Caco-2 (cell line): ENCODE results near the gene ZNF597. TPM values are rescaled to one million over a fixed set of nuclear protein-coding genes. Genes with fewer than 3 reads are reported as not detected.

ENCODE experiments used
- BruUV-seq: library from RNA; stranded (reverse); fragments of 400-500 nt; replicated peaks from 2 replicates; lab custom pipeline; 2021; lab: Mats Ljungman, UMichigan
- CTCF ChIA-PET: fragments of 300-600 bp; sonication (Branson Sonifier 250); formaldehyde crosslinking; loops from one replicate; lab custom pipeline; 2022; ENCODE audit warnings: antibody characterized with exemption; lab: Charles Lee
- POLR2A ChIA-PET: fragments of 300-600 bp; sonication (Branson Sonifier 250); formaldehyde crosslinking; loops from one replicate; lab custom pipeline; 2022; ENCODE audit warnings: antibody characterized with exemption; lab: Charles Lee
- DNase-seq, 2 experiments: peaks; one replicate each; pipeline versions ENCODE4 v3.0.0 to v3.0.0-alpha.2; 2020 to 2022
- H3K27me3 ChIP-seq: replicated peaks from 2 replicates; pipeline ENCODE4 v1.6.0; 2011; ENCODE audit warnings: low read length; ENCODE audit not compliant: control insufficient read depth, insufficient read depth
- H3K36me3 ChIP-seq: 2 replicates; pipeline ENCODE4 v1.5.1; 2011; ENCODE audit warnings: low read length; ENCODE audit not compliant: control insufficient read depth, insufficient read depth
- H3K4me1 ChIP-seq: fragments of 250-450 bp; sonication (Bioruptor Pico); 2 replicates; pipeline ENCODE4 v1.5.1; 2020; ENCODE audit warnings: mild to moderate bottlenecking
- H3K4me3 ChIP-seq: 2 replicates; pipeline ENCODE4 v1.5.1; 2011; ENCODE audit warnings: low read depth, mild to moderate bottlenecking, control low read depth, low read length
- H3K9me3 ChIP-seq: fragments of 250-450 bp; sonication (Bioruptor Pico); 2 replicates; pipeline ENCODE4 v1.5.1; 2020; ENCODE audit warnings: mild to moderate bottlenecking, moderate library complexity
- H3K27ac Mint-ChIP-seq: one replicate; pipeline ENCODE4 v1.8.0; 2022; ENCODE audit warnings: mixed read lengths; ENCODE audit not compliant: unreplicated experiment
- H3K27me3 Mint-ChIP-seq: one replicate; pipeline ENCODE4 v1.8.0; 2022; ENCODE audit warnings: mixed read lengths; ENCODE audit not compliant: insufficient read depth, unreplicated experiment
- H3K36me3 Mint-ChIP-seq: one replicate; pipeline ENCODE4 v1.8.0; 2022; ENCODE audit warnings: mild to moderate bottlenecking, mixed read lengths; ENCODE audit not compliant: insufficient read depth, unreplicated experiment
- H3K4me1 Mint-ChIP-seq: one replicate; pipeline ENCODE4 v1.8.0; 2022; ENCODE audit warnings: low read depth, mixed read lengths; ENCODE audit not compliant: unreplicated experiment
- H3K4me3 Mint-ChIP-seq: one replicate; pipeline ENCODE4 v1.8.0; 2022; ENCODE audit warnings: mild to moderate bottlenecking, moderate library complexity, mixed read lengths; ENCODE audit not compliant: unreplicated experiment
- H3K9me3 Mint-ChIP-seq: one replicate; pipeline ENCODE4 v1.8.0; 2022; ENCODE audit warnings: mixed read lengths; ENCODE audit not compliant: unreplicated experiment
- CTCF ChIP-seq, 2 experiments: fragments of 200-600 bp in 1 of 2; IDR thresholded peaks; 1 replicate in 1 of 2; 2 replicates in 1 of 2; pipeline versions ENCODE4 v1.5.1 to v1.8.0; 2011 to 2022; ENCODE audit warnings: antibody characterized with exemption in 1 of 2, control low read depth in 1 of 2, inconsistent platforms in 1 of 2, low read depth in 1 of 2, low read length in 1 of 2, mild to moderate bottlenecking in 1 of 2, moderate library complexity in 1 of 2; ENCODE audit not compliant: insufficient read depth in 1 of 2, severe bottlenecking in 1 of 2, unreplicated experiment in 1 of 2
- intact Hi-C: fragments of 100-400 bp; cut with micrococcal nuclease; formaldehyde crosslinking; loops from one replicate; pipeline ENCODE4 v1.10.0; 2022; ENCODE audit not compliant: unreplicated experiment
- total RNA-seq: library from RNA; stranded (reverse); gene quantifications from 2 replicates; pipeline ENCODE4 v1.2.3, GENCODE V29; 2022

The ZNF597 gene
- total RNA-seq, 1 experiment from 2014 or later: 3.8 TPM

- BruUV-seq: no TSS peak
- H3K9me3 ChIP-seq: peaks cover 1% of the 10 kb centered on the region; the same call in 1 of the 2 replicates
- intact Hi-C loops: loop anchor here (1.0 to 10.0 kb wide), 3 partner anchors 41 to 116 kb away; partner anchors contain the start of gene ZNF263
Observed at GRCh38 chr16:3400779-3401688, 42.3 kb downstream of the ZNF597 start, which contains the start of the genes ZNF174 and ZSCAN32. TSS of gene ZNF174 (plus strand) at chr16:3401215. CDS start at chr16:3402005, 790 bp downstream. TSS of gene ZSCAN32 (minus strand) at chr16:3401004. CDS start at chr16:3397557, 3,447 bp downstream.

GRCh38 chr16:3400446-3400778, 42.9 kb downstream of the ZNF597 start:
- CTCF ChIA-PET: interaction anchor here (1.1 to 2.1 kb wide), 3 partner anchors 43 to 96 kb away, joined by 3 to 10 read pairs (median 6); partner anchors contain the start of genes NAA60 and ZNF597
- H3K36me3 Mint-ChIP-seq: peaks cover 38% of the 10 kb centered on the region
- DNase-seq: no peak
- peak overlapping the region; percentile 87 for H3K4me3 Mint-ChIP-seq
- no peaks in the 10 kb centered on the region for H3K27me3 ChIP-seq
- TF ChIP-seq CTCF (IDR thresholded peaks at IDR 0.05; ENCODE audit: insufficient read depth in 1 of 2, low read depth in 1 of 2, low read length in 1 of 2, severe bottlenecking in 1 of 2, unreplicated experiment in 1 of 2): no peak
- no peaks in the 10 kb centered on the region for H3K4me1 ChIP-seq
- no TSS peak for BruUV-seq
- no peaks in the 10 kb centered on the region for H3K27me3 Mint-ChIP-seq
- H3K36me3 ChIP-seq: peaks cover 2% of the 10 kb centered on the region
- peaks cover 5% of the 10 kb centered on the region for H3K4me1 Mint-ChIP-seq
- POLR2A ChIA-PET: interaction anchor here (0.5 to 2.2 kb wide), 6 partner anchors 43 to 241 kb away, joined by 3 to 25 read pairs (median 7); partner anchors contain the start of genes NAA60, ZNF263 and ZNF597
- no peaks in the 10 kb centered on the region for H3K9me3 Mint-ChIP-seq
- no peaks in the 10 kb centered on the region for H3K9me3 ChIP-seq
- H3K4me3 ChIP-seq: peak overlapping the region; percentile 83
- H3K27ac Mint-ChIP-seq: peak overlapping the region; percentile 79
- intact Hi-C loops: loop anchor here (10.0 kb wide), 1 partner anchor 116 kb away; the partner anchor contains the start of gene ZNF263

More at GRCh38 chr16:3400779-3401688, 42.3 kb downstream of the ZNF597 start, which contains the start of the genes ZNF174 and ZSCAN32:
- TF ChIP-seq CTCF (IDR thresholded peaks at IDR 0.05; ENCODE audit: insufficient read depth in 1 of 2, low read depth in 1 of 2, low read length in 1 of 2, severe bottlenecking in 1 of 2, unreplicated experiment in 1 of 2): no peak
- H3K4me3 Mint-ChIP-seq: peak within 1 kb of the TSS; percentile 87
- CTCF ChIA-PET: interaction anchor here (0.5 to 2.1 kb wide), 4 partner anchors 42 to 250 kb away, joined by 3 to 10 read pairs (median 6); partner anchors contain the start of genes NAA60 and ZNF597
- Histone ChIP-seq H3K36me3 (peaks cover 2% of the 10 kb centered on the region), H3K4me1 (no peaks in the 10 kb centered on the region), H3K4me3 (peak within 1 kb of the TSS; percentile 83), H3K27me3 (no peaks in the 10 kb centered on the region)
- H3K9me3 Mint-ChIP-seq: no peaks in the 10 kb centered on the region
- peak; percentile 99 for DNase-seq
- POLR2A ChIA-PET: interaction anchor here (0.5 to 2.2 kb wide), 9 partner anchors 43 to 276 kb away, joined by 3 to 25 read pairs (median 3); partner anchors contain the start of genes NAA60, ZNF263 and ZNF597
- H3K4me1 Mint-ChIP-seq: peaks cover 5% of the 10 kb centered on the region
- H3K27me3 Mint-ChIP-seq: no peaks in the 10 kb centered on the region
- peaks cover 44% of the 10 kb centered on the region for H3K36me3 Mint-ChIP-seq
- peak within 1 kb of the TSS; percentile 79 for H3K27ac Mint-ChIP-seq
